MCF 10A (cell line): ENCODE data around the gene COMMD1. TPM values are rescaled to one million over a fixed set of nuclear protein-coding genes. Genes with fewer than 3 reads are reported as not detected.

Experiments used
- BruUV-seq: library from RNA; stranded (reverse); fragments of 400-500 nt; replicated peaks from 2 replicates; lab custom pipeline; 2021; lab: Mats Ljungman, UMichigan
- CTCF ChIA-PET: fragments of 300-600 bp; sonication (Branson Sonifier 250); formaldehyde crosslinking; extraction: SDS; loops from one replicate; lab custom pipeline; 2021; ENCODE audit warnings: antibody characterized with exemption, inconsistent platforms; lab: Yijun Ruan, JAX
- POLR2A ChIA-PET: fragments of 300-600, 350-650 bp; sonication (Branson Sonifier 250); formaldehyde crosslinking; extraction: SDS; loops from one replicate; lab custom pipeline; 2020; ENCODE audit warnings: antibody characterized with exemption, inconsistent platforms; lab: Yijun Ruan, JAX
- DNase-seq: peaks from one replicate; pipeline ENCODE4 v3.0.0-alpha.2; 2018; ENCODE audit not compliant: unreplicated experiment
- H3K27ac Mint-ChIP-seq: one replicate; pipeline ENCODE4 v1.8.0; 2022; ENCODE audit warnings: mild to moderate bottlenecking, low read depth, mixed read lengths; ENCODE audit not compliant: unreplicated experiment
- H3K27me3 Mint-ChIP-seq: one replicate; pipeline ENCODE4 v1.8.0; 2022; ENCODE audit warnings: mixed read lengths; ENCODE audit not compliant: insufficient read depth, unreplicated experiment
- H3K36me3 Mint-ChIP-seq: one replicate; pipeline ENCODE4 v1.8.0; 2022; ENCODE audit warnings: mild to moderate bottlenecking, moderate library complexity, mixed read lengths; ENCODE audit not compliant: insufficient read depth, unreplicated experiment
- H3K4me1 Mint-ChIP-seq: one replicate; pipeline ENCODE4 v1.8.0; 2022; ENCODE audit warnings: mixed read lengths; ENCODE audit not compliant: insufficient read depth, unreplicated experiment
- H3K4me3 Mint-ChIP-seq: one replicate; pipeline ENCODE4 v1.8.0; 2022; ENCODE audit warnings: mild to moderate bottlenecking, moderate library complexity, mixed read lengths; ENCODE audit not compliant: unreplicated experiment
- H3K9me3 Mint-ChIP-seq: one replicate; pipeline ENCODE4 v1.8.0; 2022; ENCODE audit warnings: mixed read lengths; ENCODE audit not compliant: unreplicated experiment
- CTCF ChIP-seq: fragments of 200-600 bp; IDR thresholded peaks from one replicate; pipeline ENCODE4 v1.8.0; 2022; ENCODE audit warnings: antibody characterized with exemption, mild to moderate bottlenecking; ENCODE audit not compliant: unreplicated experiment
- intact Hi-C: fragments of 100-400 bp; cut with micrococcal nuclease; formaldehyde crosslinking; loops from 2 replicates; pipeline ENCODE4 v1.14.1; 2022
- total RNA-seq: library from RNA; stranded (reverse); gene quantifications from 2 replicates; pipeline ENCODE4 v1.2.3, GENCODE V29; 2022

Gene COMMD1
- total RNA-seq, 1 experiment from 2014 or later = 33.8 TPM

- H3K27me3 Mint-ChIP-seq = no peaks in the 10 kb centered on the region
- intact Hi-C loops = no loop called here
- DNase-seq = no peak
- H3K27ac Mint-ChIP-seq = no peak overlapping the region
- no peak overlapping the region for H3K4me3 Mint-ChIP-seq
- POLR2A ChIA-PET = interaction anchor here (0.7 kb wide), 1 partner anchor 27 kb away, joined by 5 read pairs; no protein-coding TSS in a partner anchor
- no peaks in the 10 kb centered on the region for H3K4me1 Mint-ChIP-seq
- TF ChIP-seq CTCF = no peak
- H3K36me3 Mint-ChIP-seq = peaks cover 6% of the 10 kb centered on the region
- H3K9me3 Mint-ChIP-seq = no peaks in the 10 kb centered on the region
- no TSS peak for BruUV-seq
- CTCF ChIA-PET = interaction anchor here (0.6 kb wide), 1 partner anchor 14 kb away, joined by 3 read pairs; no protein-coding TSS in a partner anchor
These were observed 227.9 kb downstream of the COMMD1 start for GRCh38 chr2:62133320-62133823.

- TF ChIP-seq CTCF = no peak
- intact Hi-C loops = no loop called here
- CTCF ChIA-PET = no interaction called here
- Mint-ChIP-seq H3K27ac (no peak overlapping the region), H3K9me3 (no peaks in the 10 kb centered on the region), H3K4me3 (no peak overlapping the region), H3K36me3 (peaks cover 14% of the 10 kb centered on the region), H3K4me1 (no peaks in the 10 kb centered on the region), H3K27me3 (no peaks in the 10 kb centered on the region)
- POLR2A ChIA-PET = interaction anchor here (0.6 kb wide), 1 partner anchor 293 kb away, joined by 4 read pairs; no protein-coding TSS in a partner anchor
- no peak for DNase-seq
- no TSS peak for BruUV-seq
These were observed 231.7 kb downstream of the COMMD1 start for GRCh38 chr2:62136956-62137830.

- Mint-ChIP-seq H3K9me3 (no peaks in the 10 kb centered on the region), H3K27me3 (no peaks in the 10 kb centered on the region), H3K4me1 (no peaks in the 10 kb centered on the region), H3K4me3 (no peak overlapping the region), H3K27ac (no peak overlapping the region), H3K36me3 (peaks cover 11% of the 10 kb centered on the region)
- no TSS peak for BruUV-seq
- intact Hi-C loops = no loop called here
- ChIA-PET CTCF (interaction anchor here (1.1 kb wide), 1 partner anchor 9 kb away, joined by 3 read pairs; no protein-coding TSS in a partner anchor), POLR2A (no interaction called here)
- DNase-seq = no peak
- no peak for TF ChIP-seq CTCF
These were observed 235.1 kb downstream of the COMMD1 start for GRCh38 chr2:62140426-62141141.
